Right lobe of liver (tissue), 4 donors: ENCODE results near the gene DLL1.

Source experiments
- POLR2A ChIP-seq: fragments of 450-650 bp; IDR thresholded peaks from one replicate; pipeline ENCODE4 v1.6.1; 2017; ENCODE audit warnings: antibody characterized with exemption, mild to moderate bottlenecking
- TF ChIP-seq, protein P1 (sequence below), 4 donors: fragments of 200-600 bp in 3 of 4; fragments of 450-650 bp in 1 of 4; IDR thresholded peaks; one replicate each; pipeline versions ENCODE4 v1.5.1 to v1.8.0; 2016 to 2022; ENCODE audit warnings: antibody characterized with exemption in 4 of 4, mild to moderate bottlenecking in 2 of 4
- donor health status: DM: no; HTN: no; CAD: no.
- donor health status: DM: no; HTN: no; CAD: no.
- donor health status: DM: no; HTN: yes; CAD: no.

DNA sequence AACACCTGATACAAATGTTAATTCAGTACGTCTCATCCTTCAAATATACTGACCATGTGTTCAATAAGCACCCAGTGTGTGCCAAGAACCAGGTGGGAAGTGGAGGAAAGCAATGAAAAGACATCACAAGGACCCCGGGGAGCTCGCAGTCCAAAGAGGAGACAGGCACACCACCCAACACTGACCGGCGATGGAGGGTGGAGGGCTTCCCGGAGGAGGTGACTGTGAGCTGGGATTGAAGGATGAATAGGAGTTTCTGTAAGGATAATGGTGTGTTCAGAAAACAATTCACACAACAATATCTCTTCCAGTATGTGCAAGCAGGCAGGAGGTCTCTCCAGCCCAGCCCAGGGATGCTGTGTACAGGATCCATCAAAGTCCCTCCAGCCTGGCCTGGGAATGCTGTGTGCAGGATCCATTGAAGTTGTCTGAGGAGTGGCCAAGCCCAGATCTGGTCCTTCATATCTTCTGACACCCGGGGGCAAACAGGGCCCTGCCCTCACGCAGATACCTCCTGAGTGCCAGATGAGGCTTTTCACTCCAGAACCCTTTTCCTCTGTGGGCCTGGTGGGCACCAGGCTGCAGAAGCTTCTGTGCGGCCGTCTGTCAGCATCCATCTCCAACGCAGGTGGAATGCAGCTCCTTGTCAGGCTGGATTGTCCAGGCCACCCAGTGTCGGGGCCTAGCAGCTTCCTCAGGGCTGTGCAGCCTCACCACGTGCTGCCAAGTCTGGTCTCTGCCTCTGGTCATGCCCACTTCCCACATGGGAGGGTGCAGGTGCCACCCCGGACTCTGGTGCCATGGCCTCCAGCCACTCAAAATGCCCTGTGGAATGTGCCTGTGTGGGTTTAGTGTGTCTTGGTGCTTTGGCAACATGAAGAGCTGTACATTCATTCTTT lies 36.3 kb downstream of the DLL1 start:
- TF ChIP-seq, protein P1, sequence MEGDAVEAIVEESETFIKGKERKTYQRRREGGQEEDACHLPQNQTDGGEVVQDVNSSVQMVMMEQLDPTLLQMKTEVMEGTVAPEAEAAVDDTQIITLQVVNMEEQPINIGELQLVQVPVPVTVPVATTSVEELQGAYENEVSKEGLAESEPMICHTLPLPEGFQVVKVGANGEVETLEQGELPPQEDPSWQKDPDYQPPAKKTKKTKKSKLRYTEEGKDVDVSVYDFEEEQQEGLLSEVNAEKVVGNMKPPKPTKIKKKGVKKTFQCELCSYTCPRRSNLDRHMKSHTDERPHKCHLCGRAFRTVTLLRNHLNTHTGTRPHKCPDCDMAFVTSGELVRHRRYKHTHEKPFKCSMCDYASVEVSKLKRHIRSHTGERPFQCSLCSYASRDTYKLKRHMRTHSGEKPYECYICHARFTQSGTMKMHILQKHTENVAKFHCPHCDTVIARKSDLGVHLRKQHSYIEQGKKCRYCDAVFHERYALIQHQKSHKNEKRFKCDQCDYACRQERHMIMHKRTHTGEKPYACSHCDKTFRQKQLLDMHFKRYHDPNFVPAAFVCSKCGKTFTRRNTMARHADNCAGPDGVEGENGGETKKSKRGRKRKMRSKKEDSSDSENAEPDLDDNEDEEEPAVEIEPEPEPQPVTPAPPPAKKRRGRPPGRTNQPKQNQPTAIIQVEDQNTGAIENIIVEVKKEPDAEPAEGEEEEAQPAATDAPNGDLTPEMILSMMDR (IDR thresholded peaks at IDR 0.05), result no peak
- no peak for TF ChIP-seq POLR2A
